Measurements from ENCODE around the gene FOXP1. TPM values are rescaled to one million over a fixed set of nuclear protein-coding genes. Genes with fewer than 3 reads are reported as not detected.

FOXP1 gene
- total RNA-seq, 1 donor, result 455 TPM

DNA sequence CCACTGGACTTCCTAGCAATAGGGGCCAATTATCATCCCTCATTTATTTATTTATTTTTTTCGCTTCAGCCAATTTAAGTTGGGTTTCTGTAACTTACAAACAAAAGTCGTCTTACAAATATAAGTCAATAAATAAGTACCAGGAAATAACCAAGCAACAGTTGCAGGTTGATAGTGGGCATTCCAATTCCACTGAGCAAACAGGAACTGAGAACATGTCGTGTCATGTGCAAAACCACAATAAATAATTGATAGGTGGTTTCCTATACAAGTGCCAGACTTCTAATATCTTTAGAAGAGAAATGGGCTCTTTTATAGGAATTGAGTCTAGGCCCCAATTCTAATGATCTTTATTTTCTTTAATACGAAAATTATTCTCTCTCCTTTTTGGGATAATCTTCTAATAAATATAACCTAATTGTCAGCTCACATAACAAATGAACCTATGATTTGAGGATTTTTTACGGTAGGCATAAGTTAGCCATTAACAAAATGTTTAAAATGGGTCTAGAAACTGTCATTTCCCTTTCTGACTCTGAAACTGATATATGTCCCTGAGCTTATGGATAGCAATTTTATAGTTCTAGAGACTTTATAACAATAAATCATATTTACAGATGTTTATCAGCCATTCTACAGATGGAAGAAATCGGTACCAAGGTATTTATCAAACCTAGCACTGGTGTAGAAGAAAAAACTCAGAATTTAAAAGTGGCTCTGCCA, 571.8 kb downstream of the FOXP1 start:
- peaks cover 26% of the 10 kb centered on the region for H3K4me1 ChIP-seq (ENCODE audit: insufficient read depth, low read length)
- no peak overlapping the region for H3K4me3 ChIP-seq (ENCODE audit: low read length)
- no peaks in the 10 kb centered on the region for H3K9me3 ChIP-seq (ENCODE audit: low read depth, low read length)
- no peaks in the 10 kb centered on the region for H3K27me3 ChIP-seq (ENCODE audit: insufficient read depth, low read length)

DNA sequence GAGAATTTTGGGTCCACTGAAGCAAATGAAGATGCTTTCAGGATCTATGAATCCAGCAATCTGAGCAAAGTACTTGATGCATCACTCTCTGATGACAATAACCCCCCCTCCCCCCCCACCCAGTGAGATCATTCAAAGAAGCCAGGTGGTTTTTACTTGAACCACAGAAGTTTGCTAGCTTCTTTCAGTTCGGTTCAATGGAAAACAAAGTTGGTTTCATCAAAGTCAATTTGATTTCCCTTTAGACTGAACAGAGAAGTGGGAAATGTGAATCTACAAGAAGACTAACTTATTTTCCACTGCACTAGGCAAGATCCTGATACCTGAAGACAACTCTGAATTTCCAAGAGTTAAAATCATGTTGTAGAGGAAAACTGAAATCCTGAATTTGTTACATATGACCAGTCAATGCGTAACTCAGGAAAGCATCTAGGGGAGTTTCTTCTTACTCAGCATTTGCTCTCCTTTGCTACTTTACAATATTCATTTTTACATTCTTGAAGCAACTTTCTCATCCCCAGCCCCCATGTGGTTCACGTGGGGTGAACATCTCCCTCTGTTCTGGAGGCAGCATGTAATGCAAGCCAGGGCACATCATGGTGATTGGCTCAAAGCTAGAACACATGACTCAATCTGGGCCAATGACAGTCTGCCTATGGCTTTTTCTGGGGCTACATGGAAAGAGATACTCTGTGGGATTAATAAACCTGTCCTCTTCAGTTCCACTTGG, 572.6 kb downstream of the FOXP1 start:
- H3K4me3 ChIP-seq (ENCODE audit: low read length), result no peak overlapping the region
- H3K9me3 ChIP-seq (ENCODE audit: low read depth, low read length), result no peaks in the 10 kb centered on the region
- H3K4me1 ChIP-seq (ENCODE audit: insufficient read depth, low read length), result peaks cover 26% of the 10 kb centered on the region
- no peaks in the 10 kb centered on the region for H3K27me3 ChIP-seq (ENCODE audit: insufficient read depth, low read length)

DNA sequence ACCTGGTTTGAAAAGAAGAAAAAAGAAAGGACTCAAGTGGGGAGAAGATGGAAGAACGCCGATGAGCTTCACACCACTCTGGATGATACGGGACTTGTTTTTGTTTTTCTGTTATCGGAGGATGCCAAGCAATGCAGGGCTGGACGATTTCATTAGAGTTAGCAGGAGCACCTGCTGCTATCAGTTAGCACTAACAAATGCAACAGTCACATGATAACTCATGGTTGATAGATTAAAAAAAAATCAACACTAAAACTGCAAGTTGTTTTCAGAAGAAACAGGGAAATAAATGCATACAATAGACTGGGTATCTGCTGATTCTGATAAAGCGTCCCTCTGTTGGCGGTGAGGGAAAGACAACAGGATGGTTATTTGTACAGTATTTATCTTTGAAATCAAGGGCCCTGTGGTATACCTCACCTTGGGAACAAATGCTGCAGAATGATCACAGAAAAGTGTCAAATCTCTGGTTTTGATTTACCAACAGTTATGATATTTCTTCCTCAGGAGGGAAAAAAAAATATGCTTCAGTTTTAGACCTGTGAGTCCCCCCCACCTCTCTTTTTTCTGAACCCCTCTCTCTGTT, 575.1 kb downstream of the FOXP1 start:
- Histone ChIP-seq H3K27me3 (ENCODE audit: insufficient read depth, low read length) (no peaks in the 10 kb centered on the region), H3K4me3 (ENCODE audit: low read length) (no peak overlapping the region), H3K4me1 (ENCODE audit: insufficient read depth, low read length) (peaks cover 26% of the 10 kb centered on the region), H3K9me3 (ENCODE audit: low read depth, low read length) (no peaks in the 10 kb centered on the region)

DNA sequence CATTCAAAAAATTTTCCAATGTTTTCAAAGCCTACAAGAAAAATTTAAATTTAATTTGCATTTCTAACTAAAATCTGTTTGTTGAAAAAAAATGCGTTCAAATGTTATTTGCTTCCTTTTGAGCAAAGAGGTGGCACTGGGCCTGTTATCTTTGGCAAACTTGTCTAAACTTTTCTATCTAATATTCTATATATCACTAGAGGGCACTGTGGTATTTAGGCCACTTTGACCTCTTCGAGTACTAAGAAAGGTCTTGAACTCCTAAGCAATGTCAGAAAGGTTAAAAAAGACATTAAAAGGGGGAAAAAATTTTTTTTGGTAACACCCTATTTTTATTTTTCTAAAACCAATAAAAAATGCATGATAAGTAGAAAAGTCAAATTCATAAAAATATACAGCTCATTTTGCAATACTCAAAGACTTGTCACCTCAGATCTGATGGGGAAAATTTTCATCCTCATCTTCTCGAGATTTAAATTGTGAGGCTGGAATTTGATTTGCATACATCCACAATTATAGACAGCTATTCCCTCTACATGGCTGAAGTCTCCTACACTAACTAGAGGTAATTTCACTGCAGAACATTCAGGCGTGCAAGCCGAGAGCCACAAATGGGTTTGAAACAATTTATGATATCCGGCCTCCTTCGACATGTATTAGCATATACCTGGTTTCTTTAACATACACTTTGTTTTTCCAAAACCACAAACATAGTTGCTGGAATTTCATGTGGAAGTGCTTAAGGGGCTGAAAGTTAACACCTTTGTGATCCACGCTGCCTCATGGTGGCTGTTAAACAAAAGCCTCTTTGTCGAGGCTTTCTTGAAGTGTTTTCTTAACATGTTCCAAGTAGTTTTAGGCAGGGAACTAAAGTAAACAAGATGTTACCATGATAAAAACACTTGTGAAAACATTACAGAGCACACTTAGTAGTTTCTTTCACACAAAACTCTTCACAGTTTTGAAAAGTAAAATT, 576.4 kb downstream of the FOXP1 start:
- Histone ChIP-seq H3K27me3 (ENCODE audit: insufficient read depth, low read length) (no peaks in the 10 kb centered on the region), H3K9me3 (ENCODE audit: low read depth, low read length) (no peaks in the 10 kb centered on the region), H3K4me1 (ENCODE audit: insufficient read depth, low read length) (peaks cover 26% of the 10 kb centered on the region), H3K4me3 (ENCODE audit: low read length) (no peak overlapping the region)

DNA sequence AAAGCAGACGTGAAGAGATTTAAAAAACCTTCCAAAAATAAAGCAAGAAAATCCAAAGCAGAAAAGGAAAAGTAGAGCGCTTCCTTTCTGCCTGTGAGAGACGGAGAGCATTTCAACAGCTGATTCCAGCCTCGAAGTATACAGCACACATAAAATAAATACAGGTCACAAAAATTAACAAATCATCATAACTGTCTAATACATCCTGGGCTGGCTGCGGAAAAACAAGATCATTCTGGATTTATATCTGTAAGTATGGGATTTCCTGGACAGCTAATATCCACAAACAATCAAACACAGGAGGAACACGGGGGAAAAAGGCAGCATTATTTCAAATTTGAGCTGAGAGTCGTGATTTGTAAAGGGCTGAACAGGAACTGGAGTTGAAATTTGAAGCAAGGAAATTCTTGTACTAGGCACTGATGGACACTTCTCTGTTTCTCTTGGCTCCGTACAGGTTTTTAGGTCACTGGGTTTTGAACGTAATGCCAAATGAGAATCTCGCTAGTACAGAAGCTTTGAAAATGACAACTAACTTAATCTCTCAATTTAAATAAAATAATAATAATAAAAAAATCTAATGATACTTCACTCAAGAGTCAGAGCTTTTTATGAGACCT, 577.7 kb downstream of the FOXP1 start:
- Histone ChIP-seq H3K4me1 (ENCODE audit: insufficient read depth, low read length) (peaks cover 18% of the 10 kb centered on the region), H3K9me3 (ENCODE audit: low read depth, low read length) (no peaks in the 10 kb centered on the region), H3K4me3 (ENCODE audit: low read length) (no peak overlapping the region), H3K27me3 (ENCODE audit: insufficient read depth, low read length) (no peaks in the 10 kb centered on the region)

DNA sequence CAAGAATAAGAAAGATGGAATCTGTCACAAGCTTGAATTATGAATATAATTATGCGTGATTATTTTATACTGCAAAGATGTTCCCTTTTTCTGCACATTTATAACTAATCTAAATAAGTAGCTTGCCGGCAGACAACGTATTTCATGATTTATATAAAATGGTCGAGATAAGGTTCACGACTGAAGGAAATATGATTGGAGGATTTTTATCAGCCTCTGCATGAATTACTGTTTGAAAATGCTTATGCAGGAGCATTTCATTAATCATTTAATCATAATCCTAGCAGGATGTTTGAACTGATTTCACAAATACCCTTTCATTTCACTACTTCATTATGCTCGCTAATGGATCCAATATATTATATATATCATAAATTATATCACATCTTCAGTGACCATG, 580.0 kb downstream of the FOXP1 start:
- no peaks in the 10 kb centered on the region for H3K27me3 ChIP-seq (ENCODE audit: insufficient read depth, low read length)
- no peaks in the 10 kb centered on the region for H3K9me3 ChIP-seq (ENCODE audit: low read depth, low read length)
- peaks cover 1% of the 10 kb centered on the region for H3K4me1 ChIP-seq (ENCODE audit: insufficient read depth, low read length)
- H3K4me3 ChIP-seq (ENCODE audit: low read length), result no peak overlapping the region

DNA sequence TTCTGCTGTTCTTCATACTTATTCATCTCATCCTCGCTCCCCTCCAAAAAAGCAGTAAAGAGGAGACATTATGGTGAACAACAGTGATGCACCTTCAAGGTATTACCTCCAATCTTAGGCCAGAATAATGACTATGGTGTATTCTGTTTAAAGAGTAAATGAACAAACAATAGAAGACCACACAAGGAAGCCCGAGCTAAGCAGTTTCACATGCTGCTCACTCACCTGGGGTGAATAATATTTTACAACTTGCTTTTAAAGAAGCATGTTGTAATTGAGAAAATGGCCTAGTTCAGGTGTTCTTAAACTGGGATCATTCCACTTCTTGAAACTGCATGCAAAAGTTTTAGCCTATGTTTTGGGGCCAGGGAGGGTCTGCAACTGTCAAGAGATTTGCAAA, 581.2 kb downstream of the FOXP1 start:
- H3K4me3 ChIP-seq (ENCODE audit: low read length), result no peak overlapping the region
- H3K9me3 ChIP-seq (ENCODE audit: low read depth, low read length), result no peaks in the 10 kb centered on the region
- no peaks in the 10 kb centered on the region for H3K4me1 ChIP-seq (ENCODE audit: insufficient read depth, low read length)
- no peaks in the 10 kb centered on the region for H3K27me3 ChIP-seq (ENCODE audit: insufficient read depth, low read length)

DNA sequence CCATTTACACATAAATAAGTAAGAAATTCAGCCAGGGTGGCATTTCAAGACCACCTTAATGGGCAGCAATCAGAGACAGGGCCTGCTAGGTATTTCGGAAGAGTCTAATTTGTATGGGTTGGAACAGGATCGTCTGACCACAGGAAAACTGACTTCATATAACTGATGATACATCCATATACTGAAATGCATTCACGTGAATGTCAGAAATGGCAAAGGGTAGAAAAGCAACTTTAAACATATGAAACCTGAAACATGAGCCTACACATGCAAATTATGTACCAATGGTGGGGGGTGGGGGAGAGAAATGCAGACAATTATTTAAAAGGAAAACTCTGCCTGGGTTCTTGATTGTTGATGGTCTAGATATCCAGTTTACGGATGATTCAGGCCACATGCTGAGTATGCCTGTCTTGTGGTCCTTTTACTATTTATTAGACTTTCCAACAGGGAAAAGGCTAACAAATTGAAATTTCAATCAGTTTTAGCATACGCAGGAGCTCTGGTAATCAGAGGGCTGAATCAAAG, 582.2 kb downstream of the FOXP1 start:
- H3K9me3 ChIP-seq (ENCODE audit: low read depth, low read length), result no peaks in the 10 kb centered on the region
- no peaks in the 10 kb centered on the region for H3K4me1 ChIP-seq (ENCODE audit: insufficient read depth, low read length)
- no peak overlapping the region for H3K4me3 ChIP-seq (ENCODE audit: low read length)
- H3K27me3 ChIP-seq (ENCODE audit: insufficient read depth, low read length), result no peaks in the 10 kb centered on the region

DNA sequence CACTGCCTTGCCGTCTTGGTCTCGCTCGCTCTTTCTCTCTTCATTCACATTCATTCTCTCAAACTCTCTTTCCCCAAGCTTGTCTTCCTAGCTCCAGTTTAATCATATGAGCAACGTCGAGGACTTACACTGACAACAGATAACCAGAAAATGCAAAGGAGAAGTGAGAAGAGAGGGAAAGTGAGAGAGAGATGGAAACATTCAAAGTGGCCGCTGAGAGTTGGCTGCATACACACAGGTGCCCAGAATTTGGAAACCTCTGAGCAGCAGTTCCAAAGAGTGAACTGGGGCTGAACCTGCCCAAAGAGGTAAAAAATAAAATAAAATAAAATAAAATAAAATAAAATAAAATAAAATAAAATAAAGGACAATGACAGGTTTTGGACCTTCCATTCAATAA, 583.0 kb downstream of the FOXP1 start:
- H3K4me1 ChIP-seq (ENCODE audit: insufficient read depth, low read length), result no peaks in the 10 kb centered on the region
- H3K27me3 ChIP-seq (ENCODE audit: insufficient read depth, low read length), result no peaks in the 10 kb centered on the region
- no peak overlapping the region for H3K4me3 ChIP-seq (ENCODE audit: low read length)
- H3K9me3 ChIP-seq (ENCODE audit: low read depth, low read length), result no peaks in the 10 kb centered on the region

DNA sequence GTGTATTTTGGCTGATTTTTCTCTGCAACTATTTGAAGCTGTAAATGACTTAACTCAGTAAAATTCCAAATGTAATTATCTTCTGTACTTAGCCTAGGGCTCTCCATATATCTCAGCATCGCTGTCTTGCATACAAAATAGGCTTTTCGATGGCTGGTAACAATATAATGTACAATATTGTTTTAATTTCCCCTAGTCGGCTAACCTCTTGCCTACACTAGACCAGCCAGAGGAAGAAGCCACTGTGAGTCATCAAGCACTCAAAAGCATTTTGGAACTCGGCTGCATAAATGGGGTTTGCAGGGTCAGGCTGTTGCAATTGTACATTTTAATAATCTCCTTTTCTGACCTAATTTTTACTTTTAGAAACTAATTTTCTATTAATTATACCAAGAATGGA, 583.8 kb downstream of the FOXP1 start:
- Histone ChIP-seq H3K4me1 (ENCODE audit: insufficient read depth, low read length) (no peaks in the 10 kb centered on the region), H3K4me3 (ENCODE audit: low read length) (no peak overlapping the region), H3K27me3 (ENCODE audit: insufficient read depth, low read length) (no peaks in the 10 kb centered on the region), H3K9me3 (ENCODE audit: low read depth, low read length) (no peaks in the 10 kb centered on the region)

DNA sequence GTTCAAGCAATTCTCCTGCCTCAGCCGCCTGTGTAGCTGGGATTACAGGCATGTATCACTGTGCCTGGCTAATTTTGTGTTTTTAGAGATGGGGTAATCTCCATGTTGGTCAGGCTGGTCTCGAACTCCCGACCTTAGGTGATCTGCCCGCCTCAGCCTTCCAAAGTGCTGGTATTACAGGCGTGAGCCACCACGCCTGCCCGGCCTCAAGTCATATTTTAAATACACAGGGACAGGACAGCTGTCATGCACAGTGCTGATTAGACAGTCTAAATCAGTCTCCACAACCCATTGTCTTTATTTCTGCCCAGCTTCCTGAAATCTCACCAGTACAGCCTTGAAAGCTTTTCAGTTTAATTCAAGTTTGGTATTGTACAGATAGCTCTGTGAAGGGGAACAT, 587.4 kb downstream of the FOXP1 start:
- Histone ChIP-seq H3K27me3 (ENCODE audit: insufficient read depth, low read length) (no peaks in the 10 kb centered on the region), H3K4me3 (ENCODE audit: low read length) (no peak overlapping the region), H3K9me3 (ENCODE audit: low read depth, low read length) (no peaks in the 10 kb centered on the region), H3K4me1 (ENCODE audit: insufficient read depth, low read length) (no peaks in the 10 kb centered on the region)

DNA sequence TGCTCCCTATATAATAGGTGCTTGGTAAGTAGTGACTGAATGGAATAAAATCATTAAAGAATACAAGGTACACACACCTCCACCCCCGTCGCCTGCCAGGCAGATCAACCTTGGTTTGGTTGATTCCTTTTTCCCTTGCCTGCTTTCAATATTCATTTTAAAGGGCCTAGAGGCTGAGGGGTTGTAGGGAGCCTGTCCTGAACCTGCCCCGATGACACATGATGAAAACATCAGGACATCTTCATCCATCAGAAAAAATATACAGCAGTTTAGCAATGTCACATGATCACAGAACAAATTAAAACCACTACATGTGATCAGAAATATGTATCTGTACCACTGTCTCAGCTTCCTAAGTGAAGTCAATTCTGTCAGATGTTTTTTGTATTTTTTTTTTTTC, 588.9 kb downstream of the FOXP1 start:
- no peaks in the 10 kb centered on the region for H3K27me3 ChIP-seq (ENCODE audit: insufficient read depth, low read length)
- no peak overlapping the region for H3K4me3 ChIP-seq (ENCODE audit: low read length)
- no peaks in the 10 kb centered on the region for H3K9me3 ChIP-seq (ENCODE audit: low read depth, low read length)
- H3K4me1 ChIP-seq (ENCODE audit: insufficient read depth, low read length), result peaks cover 3% of the 10 kb centered on the region

DNA sequence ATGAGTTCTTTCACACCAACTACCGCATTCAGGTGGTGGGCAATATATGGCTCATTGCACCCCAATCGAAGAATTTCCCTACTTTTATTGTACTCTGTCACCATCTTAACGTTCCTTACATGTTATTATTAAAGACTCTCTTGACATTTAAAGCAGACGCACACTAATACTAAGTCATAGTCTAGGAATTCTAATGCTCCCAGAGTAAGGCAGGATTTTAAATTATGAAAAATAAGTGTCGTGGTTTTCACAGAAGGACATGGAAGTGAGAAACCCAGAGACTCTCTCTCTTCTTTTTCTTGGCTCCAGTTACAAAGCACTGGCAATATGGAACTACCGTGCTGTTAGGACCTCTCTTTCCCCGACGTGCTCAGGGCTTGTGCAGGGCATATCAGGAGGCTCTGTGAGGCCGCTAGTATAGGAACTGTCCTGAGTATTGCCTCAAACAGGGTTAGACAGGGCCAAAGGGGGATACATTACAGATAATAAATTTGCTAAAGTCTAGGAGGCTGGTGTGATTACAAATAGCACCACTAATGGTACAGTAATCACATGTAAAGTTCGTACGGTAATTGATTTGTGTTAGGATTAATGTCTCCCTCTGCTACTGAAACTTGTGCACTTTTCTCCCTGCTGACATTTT, 590.8 kb downstream of the FOXP1 start:
- Histone ChIP-seq H3K27me3 (ENCODE audit: insufficient read depth, low read length) (no peaks in the 10 kb centered on the region), H3K4me1 (ENCODE audit: insufficient read depth, low read length) (peaks cover 3% of the 10 kb centered on the region), H3K9me3 (ENCODE audit: low read depth, low read length) (no peaks in the 10 kb centered on the region), H3K4me3 (ENCODE audit: low read length) (no peak overlapping the region)

DNA sequence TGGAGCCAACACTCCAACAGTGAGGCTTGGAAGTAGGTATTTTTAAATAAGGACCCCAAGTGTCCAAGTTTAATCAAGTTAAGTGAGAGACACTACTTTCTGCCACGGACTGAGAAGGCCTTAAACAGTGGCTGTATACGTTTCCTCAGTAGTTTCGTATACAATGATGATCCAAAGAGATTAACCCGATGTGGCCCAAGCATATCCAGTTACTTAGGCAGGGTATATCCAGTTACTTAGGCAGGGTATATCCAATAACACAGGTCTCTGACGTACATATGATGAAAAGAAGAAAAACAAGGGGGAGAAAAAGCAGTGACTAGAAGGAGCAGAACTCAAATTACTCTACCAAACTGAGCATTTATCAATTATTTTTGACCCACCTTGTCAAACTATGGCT, 591.4 kb downstream of the FOXP1 start:
- no peak overlapping the region for H3K4me3 ChIP-seq (ENCODE audit: low read length)
- no peaks in the 10 kb centered on the region for H3K27me3 ChIP-seq (ENCODE audit: insufficient read depth, low read length)
- peaks cover 3% of the 10 kb centered on the region for H3K4me1 ChIP-seq (ENCODE audit: insufficient read depth, low read length)
- no peaks in the 10 kb centered on the region for H3K9me3 ChIP-seq (ENCODE audit: low read depth, low read length)

Measured in mononuclear cell (primary cell).